H1 (cell line): Measurements from ENCODE around the gene DPF1. TPM values are rescaled to one million over a fixed set of nuclear protein-coding genes. Genes with fewer than 3 reads are reported as not detected.

ENCODE experiments used
- CTCF ChIA-PET: fragments of 300-600 bp; sonication (Branson Sonifier 250); formaldehyde crosslinking; loops from one replicate; lab custom pipeline; 2021; ENCODE audit not compliant: partially characterized antibody; lab: Charles Lee
- POLR2A ChIA-PET: fragments of 300-600 bp; sonication (Branson Sonifier 250); formaldehyde crosslinking; loops from one replicate; lab custom pipeline; 2021; ENCODE audit warnings: inconsistent platforms; ENCODE audit not compliant: partially characterized antibody; lab: Charles Lee
- DNase-seq, 2 experiments: peaks; one replicate each; pipeline versions ENCODE4 v3.0.0 to v3.0.0-alpha.2; 2010 to 2022; ENCODE audit warnings: low spot score in 2 of 2, low read depth in 1 of 2, mixed read lengths in 1 of 2
- FAIRE-seq: peaks from 2 replicates; lab custom pipeline; 2011; peaks lifted over from hg19 to GRCh38; lab: Jason Lieb, UNC
- H2AFZ ChIP-seq: 2 replicates; pipeline ENCODE4 v1.8.1; 2012; ENCODE audit warnings: low read length, inconsistent platforms
- H2AK5ac ChIP-seq: 2 replicates; pipeline ENCODE4 v1.6.1; 2013; ENCODE audit warnings: low read depth, low read length
- H2BK120ac ChIP-seq: replicated peaks from 2 replicates; pipeline ENCODE3; 2013; ENCODE audit warnings: low read depth, low read length, inconsistent platforms
- H2BK12ac ChIP-seq: 2 replicates; pipeline ENCODE4 v1.6.1; 2013; ENCODE audit warnings: low read depth, low read length
- H2BK15ac ChIP-seq: 2 replicates; pipeline ENCODE4 v1.6.1; 2013; ENCODE audit warnings: low read length
- H2BK20ac ChIP-seq: 2 replicates; pipeline ENCODE4 v1.6.1; 2013; ENCODE audit warnings: low read length
- H2BK5ac ChIP-seq: 2 replicates; pipeline ENCODE4 v1.6.1; 2013; ENCODE audit warnings: low read depth, low read length
- H3K14ac ChIP-seq: 2 replicates; pipeline ENCODE4 v1.6.1; 2013; ENCODE audit warnings: inconsistent platforms; ENCODE audit not compliant: insufficient read length
- H3K18ac ChIP-seq: 2 replicates; pipeline ENCODE4 v1.6.1; 2013; ENCODE audit warnings: low read length; ENCODE audit errors: extremely low read depth
- H3K23ac ChIP-seq: 2 replicates; pipeline ENCODE4 v1.6.1; 2013; ENCODE audit warnings: inconsistent platforms; ENCODE audit not compliant: insufficient read length
- H3K23me2 ChIP-seq: 2 replicates; pipeline ENCODE4 v1.6.1; 2013; ENCODE audit warnings: low read depth, low read length
- H3K27ac ChIP-seq: 2 replicates; pipeline ENCODE4 v1.6.1; 2011; ENCODE audit warnings: low read depth, low read length, inconsistent platforms
- H3K27me3 ChIP-seq, 4 experiments: replicated peaks in 1 of 4; 1 replicate in 1 of 4; 2 replicates in 3 of 4; pipeline versions ENCODE4 v1.6.1 to v1.8.1; 2011 to 2013; ENCODE audit warnings: low read length in 3 of 4, mild to moderate bottlenecking in 3 of 4, inconsistent platforms in 2 of 4, mixed read lengths in 2 of 4, moderate library complexity in 1 of 4; ENCODE audit not compliant: control insufficient read depth in 3 of 4, insufficient read depth in 3 of 4; ENCODE audit errors: extremely low read depth in 1 of 4
- H3K36me3 ChIP-seq, 4 experiments: 2 replicates each; pipeline versions ENCODE4 v1.6.1 to v1.8.1; 2011 to 2013; ENCODE audit warnings: mild to moderate bottlenecking in 4 of 4, low read length in 3 of 4, moderate library complexity in 2 of 4, control low read depth in 1 of 4, inconsistent platforms in 1 of 4; ENCODE audit not compliant: insufficient read depth in 4 of 4, control insufficient read depth in 2 of 4
- H3K4ac ChIP-seq: replicated peaks from 2 replicates; pipeline ENCODE3; 2013; ENCODE audit warnings: low read length, low read depth, mixed read lengths, inconsistent platforms; ENCODE audit not compliant: insufficient read length
- H3K4me1 ChIP-seq, 4 experiments: replicated peaks in 1 of 4; 1 replicate in 1 of 4; 2 replicates in 3 of 4; pipeline versions ENCODE4 v1.6.1 to v1.8.1; 2011 to 2013; ENCODE audit warnings: low read length in 3 of 4, inconsistent platforms in 2 of 4, mixed read lengths in 1 of 4; ENCODE audit not compliant: insufficient read depth in 4 of 4, control insufficient read depth in 3 of 4
- H3K4me2 ChIP-seq, 2 experiments: 2 replicates each; pipeline versions ENCODE4 v1.6.1 to v1.8.1; 2011 to 2013; ENCODE audit warnings: low read depth in 2 of 2, low read length in 2 of 2, control low read depth in 1 of 2, inconsistent platforms in 1 of 2, mild to moderate bottlenecking in 1 of 2; ENCODE audit not compliant: insufficient read depth in 1 of 2
- H3K4me3 ChIP-seq, 4 experiments: fragments of 200-600, 300-600 bp in 1 of 4; sonication (generic), shearing (Covaris generic), sonication (Bioruptor Twin) in 1 of 4; 2 replicates each; pipeline versions ENCODE4 v1.5.1 to v1.8.1; 2011 to 2016; ENCODE audit warnings: low read length in 4 of 4, low read depth in 3 of 4, control low read depth in 2 of 4, inconsistent platforms in 2 of 4, mild to moderate bottlenecking in 2 of 4, mixed read lengths in 1 of 4, moderate library complexity in 1 of 4; ENCODE audit not compliant: insufficient read depth in 2 of 4; ENCODE audit errors: extremely low read depth in 1 of 4
- H3K56ac ChIP-seq: replicated peaks from 2 replicates; pipeline ENCODE3; 2013; ENCODE audit warnings: low read depth, mild to moderate bottlenecking, mixed read lengths, low read length, inconsistent platforms; ENCODE audit not compliant: insufficient read length
- H3K79me1 ChIP-seq: 2 replicates; pipeline ENCODE4 v1.6.1; 2013; ENCODE audit warnings: low read depth, low read length, control low read depth
- H3K79me2 ChIP-seq, 2 experiments: 2 replicates each; pipeline versions ENCODE4 v1.6.1 to v1.8.1; 2012 to 2013; ENCODE audit warnings: low read length in 2 of 2, mild to moderate bottlenecking in 2 of 2, inconsistent platforms in 1 of 2; ENCODE audit not compliant: insufficient read depth in 2 of 2, control insufficient read depth in 1 of 2
- H3K9ac ChIP-seq, 4 experiments: replicated peaks in 1 of 4; 1 replicate in 1 of 4; 2 replicates in 3 of 4; pipeline versions ENCODE4 v1.6.1 to v1.8.1; 2011 to 2013; ENCODE audit warnings: low read depth in 3 of 4, low read length in 3 of 4, control low read depth in 2 of 4, mild to moderate bottlenecking in 2 of 4, moderate library complexity in 2 of 4, inconsistent platforms in 1 of 4; ENCODE audit errors: extremely low read depth in 1 of 4
- H3K9me3 ChIP-seq, 2 experiments: 2 replicates each; pipeline versions ENCODE4 v1.6.1 to v1.8.1; 2012 to 2013; ENCODE audit warnings: mild to moderate bottlenecking in 2 of 2, moderate library complexity in 2 of 2, control low read depth in 1 of 2, inconsistent platforms in 1 of 2, low read depth in 1 of 2, low read length in 1 of 2, mixed read lengths in 1 of 2; ENCODE audit not compliant: insufficient read depth in 2 of 2
- H4K20me1 ChIP-seq, 2 experiments: replicated peaks in 1 of 2; 2 replicates each; pipeline versions ENCODE3 to v1.8.1; 2011 to 2013; ENCODE audit warnings: inconsistent platforms in 2 of 2, low read length in 2 of 2, mild to moderate bottlenecking in 1 of 2; ENCODE audit not compliant: insufficient read depth in 2 of 2, control insufficient read depth in 1 of 2
- H4K5ac ChIP-seq: 2 replicates; pipeline ENCODE4 v1.6.1; 2013; ENCODE audit warnings: low read length, low read depth, mixed read lengths, inconsistent platforms; ENCODE audit not compliant: insufficient read length
- H4K8ac ChIP-seq: 2 replicates; pipeline ENCODE4 v1.8.0; 2013; ENCODE audit warnings: mild to moderate bottlenecking, moderate library complexity, low read length, inconsistent platforms; ENCODE audit not compliant: insufficient read depth; ENCODE audit errors: extremely low read depth
- H4K91ac ChIP-seq: replicated peaks from 2 replicates; pipeline ENCODE3; 2013; ENCODE audit warnings: low read length, mixed read lengths, inconsistent platforms; ENCODE audit not compliant: insufficient read length
- BCL11A ChIP-seq, 2 experiments: IDR thresholded peaks; one replicate each; pipeline ENCODE4 v1.6.1; 2011; ENCODE audit warnings: low read depth in 2 of 2, low read length in 2 of 2, mild to moderate bottlenecking in 2 of 2
- CREB1 ChIP-seq: IDR thresholded peaks from 2 replicates; pipeline ENCODE4 v1.6.1; 2012; ENCODE audit warnings: inconsistent platforms
- CTBP2 ChIP-seq: IDR thresholded peaks from 2 replicates; pipeline ENCODE4 v1.7.0; 2011; ENCODE audit warnings: borderline replicate concordance, mild to moderate bottlenecking, moderate library complexity, mixed read lengths, low read length; ENCODE audit not compliant: insufficient read depth, insufficient read length
- GTF2F1 ChIP-seq: IDR thresholded peaks from 2 replicates; pipeline ENCODE4 v1.6.1; 2012; ENCODE audit warnings: low read depth, low read length, improper control_type of control experiment, borderline replicate concordance
- RAD21 ChIP-seq, 2 experiments: IDR thresholded peaks in 1 of 2; conservative IDR thresholded peaks in 1 of 2; 2 replicates each; pipeline ENCODE4 v1.6.1; 2011; ENCODE audit warnings: low read depth in 2 of 2, low read length in 2 of 2, improper control_type of control experiment in 1 of 2, inconsistent platforms in 1 of 2, mild to moderate bottlenecking in 1 of 2, moderate library complexity in 1 of 2
- RBBP5 ChIP-seq: IDR thresholded peaks from 2 replicates; pipeline ENCODE4 v1.7.1; 2012; ENCODE audit warnings: low read depth, mild to moderate bottlenecking, inconsistent platforms, low read length, moderate library complexity, borderline replicate concordance
- USF2 ChIP-seq: IDR thresholded peaks from 2 replicates; pipeline ENCODE4 v1.6.1; 2011; ENCODE audit warnings: low read length, improper control_type of control experiment
- WGBS, 2 experiments: shearing (Covaris generic) in 1 of 2; methylation state at CpG; one replicate each; pipeline versions ENCODE4 v1.1.6 to v1.1.7; 2013 to 2015; ENCODE audit warnings: low lambda C conversion rate in 2 of 2, mixed read lengths in 2 of 2, inconsistent platforms in 1 of 2, low coverage in 1 of 2, missing lambda C conversion rate in 1 of 2; ENCODE audit not compliant: insufficient replicate concordance in 2 of 2, insufficient coverage in 1 of 2, insufficient read length in 1 of 2; ENCODE audit errors: extremely low coverage in 1 of 2, missing lambda C conversion rate in 1 of 2; 5-methylcytosine and 5-hydroxymethylcytosine counted together
- polyA plus RNA-seq, 7 experiments: library from polyadenylated mRNA; depleted of rRNA in 3 of 7; stranded (reverse) in 5 of 7; unstranded in 2 of 7; fragments of >200 nt in 5 of 7; fragments of 200-250 nt in 2 of 7; gene quantifications; 1 replicate in 5 of 7; 2 replicates in 1 of 7; 4 replicates in 1 of 7; pipeline versions ENCODE4 v1.2.1 to v1.2.3, GENCODE V29; 2011 to 2013; ENCODE audit warnings: missing spikeins in 2 of 7, mixed read lengths in 2 of 7
- total RNA-seq: library from RNA; stranded (reverse); fragmentation: NEBNext Ultra II Directional; extraction: Animal tissue kit (Norgen Biotek cat#: 25700); gene quantifications from 2 replicates; pipeline ENCODE4 v1.2.1, GENCODE V29; 2021

DPF1 gene
- total and polyA plus RNA-seq, 2 of the 8 experiments (the other 6 are each of a cell fraction or from before 2014, with no cell fraction given), result 12.9 to 15.6 TPM

DNA sequence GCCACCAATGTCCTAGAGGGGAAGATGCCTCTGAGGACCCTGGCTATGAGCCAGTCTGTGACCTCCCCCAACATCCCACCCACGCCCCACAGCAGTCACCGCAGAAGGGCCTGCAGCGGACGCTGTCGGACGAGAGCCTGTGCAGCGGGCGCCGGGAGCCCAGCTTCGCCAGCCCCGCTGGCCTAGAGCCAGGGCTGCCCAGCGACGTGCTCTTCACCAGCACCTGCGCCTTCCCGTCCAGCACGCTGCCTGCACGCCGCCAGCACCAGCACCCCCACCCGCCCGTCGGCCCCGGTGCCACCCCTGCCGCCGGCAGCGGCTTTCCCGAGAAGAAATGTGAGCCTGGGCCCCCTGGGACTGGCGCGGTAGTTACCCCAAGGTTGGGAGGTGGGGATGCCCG, 30.6 kb downstream of the DPF1 start:
- ChIA-PET POLR2A (no interaction called here), CTCF (interaction anchor here (0.7 to 1.7 kb wide), 3 partner anchors 9 to 111 kb away, joined by 3 to 7 read pairs (median 4); partner anchors contain the start of gene C19orf33)
- Histone ChIP-seq H2AFZ (no peak overlapping the region), H3K79me1 (peaks cover 4% of the 10 kb centered on the region; the same call in 1 of the 2 replicates), H3K14ac (no peak overlapping the region), H3K9ac (no peak overlapping the region), H3K4me1 (no peaks in the 10 kb centered on the region; a peak in 1 of 7 replicates), H4K20me1 (peaks cover 0 to 4% of the 10 kb centered on the region in 2 experiments), H4K8ac (no peak overlapping the region), H4K91ac (no peak overlapping the region), H3K36me3 (peaks cover 0 to 8% (median 2%) of the 10 kb centered on the region in 4 experiments; a peak in 5 of 8 replicates), H3K27ac (no peak overlapping the region), H3K18ac (no peak overlapping the region), H3K27me3 (no peaks in the 10 kb centered on the region), H3K4ac (no peak overlapping the region), H4K5ac (no peak overlapping the region), H3K23me2 (no peaks in the 10 kb centered on the region; the same call in 1 of the 2 replicates), H3K9me3 (no peaks in the 10 kb centered on the region), H2BK20ac (no peak overlapping the region), H3K4me3 (no peak overlapping the region), H3K56ac (no peak overlapping the region), H3K4me2 (no peak overlapping the region), H2BK120ac (no peak overlapping the region), H3K79me2 (no peaks in the 10 kb centered on the region), H2BK12ac (no peak overlapping the region), H3K23ac (no peak overlapping the region), H2BK15ac (no peak overlapping the region), H2BK5ac (no peak overlapping the region), H2AK5ac (no peak overlapping the region)
- no peak for TF ChIP-seq CTBP2
- TF ChIP-seq USF2, result no peak
- TF ChIP-seq CREB1, result no peak
- no peak for TF ChIP-seq BCL11A (IDR thresholded peaks at IDR 0.05; ENCODE audit: low read depth in 2 of 2, low read length in 2 of 2)
- TF ChIP-seq RAD21 (IDR thresholded peaks at IDR 0.05 in 1 of 2, conservative IDR thresholded peaks at IDR 0.05 in 1 of 2; ENCODE audit: low read depth in 2 of 2, low read length in 2 of 2), result no peak
- TF ChIP-seq GTF2F1, result no peak
- no peak for TF ChIP-seq RBBP5
- FAIRE-seq, result no peak
- WGBS, 2 experiments, result 89% methylated on average over 7 of the region's 29 CpGs; no CpG with 5 or more reads in 1 of the 2 experiments
- no peak for DNase-seq
